OCI-LY3 (cell line): ENCODE measurements around the gene TSPAN7.

Experiments used
- H2AFZ ChIP-seq: fragments of 200-600, 300-600 bp; shearing (Covaris generic); 2 replicates; pipeline ENCODE4 v1.6.0; 2014; ENCODE audit warnings: antibody characterized with exemption, low read depth, low read length
- H3K27ac ChIP-seq: fragments of 200-600, 300-600 bp; sonication (generic); 2 replicates; pipeline ENCODE4 v1.5.1; 2014; ENCODE audit warnings: mild to moderate bottlenecking, low read length, moderate library complexity, mixed read lengths
- H3K27me3 ChIP-seq: fragments of 200-600, 300-600 bp; sonication (generic); 2 replicates; pipeline ENCODE4 v1.6.1; 2014; ENCODE audit warnings: low read depth, low read length, mixed read lengths
- H3K36me3 ChIP-seq: fragments of 200-600, 300-600 bp; sonication (generic); replicated peaks from 2 replicates; pipeline ENCODE3; 2014; ENCODE audit warnings: low read depth, low read length, mixed read lengths
- H3K4me1 ChIP-seq: fragments of 300-600, 200-600 bp; sonication (generic); 2 replicates; pipeline ENCODE4 v1.6.1; 2014; ENCODE audit warnings: low read length, mixed read lengths
- H3K4me2 ChIP-seq: fragments of 200-600, 300-600 bp; sonication (generic); 2 replicates; pipeline ENCODE4 v1.6.1; 2014; ENCODE audit warnings: low read length, mixed read lengths
- H3K4me3 ChIP-seq: fragments of 300-600, 200-600 bp; sonication (generic); 2 replicates; pipeline ENCODE4 v1.5.1; 2014; ENCODE audit warnings: antibody characterized with exemption, mild to moderate bottlenecking, low read length, moderate library complexity
- H3K79me2 ChIP-seq: fragments of 300-600, 200-600 bp; shearing (Covaris generic); 2 replicates; pipeline ENCODE4 v1.6.1; 2014; ENCODE audit warnings: mild to moderate bottlenecking, low read length, mixed read lengths
- H3K9ac ChIP-seq: fragments of 300-600, 200-600 bp; shearing (Covaris generic); 2 replicates; pipeline ENCODE4 v1.6.0; 2014; ENCODE audit warnings: mild to moderate bottlenecking, low read length, moderate library complexity
- H3K9me3 ChIP-seq: fragments of 200-600, 300-600 bp; shearing (Covaris generic); 2 replicates; pipeline ENCODE4 v1.6.1; 2014; ENCODE audit warnings: low read length, mixed read lengths; ENCODE audit not compliant: insufficient read depth
- H4K20me1 ChIP-seq: fragments of 200-600, 300-600 bp; sonication (generic); 2 replicates; pipeline ENCODE4 v1.6.1; 2016; ENCODE audit warnings: low read length, mixed read lengths; ENCODE audit not compliant: insufficient read depth
- CTCF ChIP-seq: fragments of 200-600, 300-600 bp; sonication (generic); IDR thresholded peaks from 2 replicates; pipeline ENCODE4 v1.5.1; 2014; ENCODE audit warnings: antibody characterized with exemption, low read length, low read depth
- EZH2phosphoT487 ChIP-seq: fragments of 200-600 bp; shearing (Covaris generic); IDR thresholded peaks from 2 replicates; pipeline ENCODE4 v1.6.1; 2018; ENCODE audit warnings: antibody characterized with exemption, mixed run types, low read depth

Gene TSPAN7

GRCh38 chrX:38628587-38628986 is 67.2 kb downstream of the TSPAN7 start:
- no peaks in the 10 kb centered on the region for H3K79me2 ChIP-seq

GRCh38 chrX:38632516-38632915 is 71.2 kb downstream of the TSPAN7 start:
- Histone ChIP-seq H3K9ac (no peak overlapping the region), H3K4me1 (no peaks in the 10 kb centered on the region), H3K9me3 (no peaks in the 10 kb centered on the region), H2AFZ (no peak overlapping the region), H4K20me1 (no peaks in the 10 kb centered on the region), H3K79me2 (no peaks in the 10 kb centered on the region), H3K27me3 (no peaks in the 10 kb centered on the region), H3K4me3 (no peak overlapping the region), H3K36me3 (no peaks in the 10 kb centered on the region), H3K4me2 (no peak overlapping the region), H3K27ac (no peak overlapping the region)
- TF ChIP-seq EZH2phosphoT487 (no peak), CTCF (no peak)

More at GRCh38 chrX:38628587-38628986, 67.2 kb downstream of the TSPAN7 start:
- H2AFZ ChIP-seq = no peak overlapping the region
- H3K4me3 ChIP-seq = no peak overlapping the region
- TF ChIP-seq CTCF = no peak
- H3K4me1 ChIP-seq = no peaks in the 10 kb centered on the region
- no peaks in the 10 kb centered on the region for H3K36me3 ChIP-seq
- H3K27me3 ChIP-seq = no peaks in the 10 kb centered on the region
- H3K4me2 ChIP-seq = no peak overlapping the region
- no peak overlapping the region for H3K27ac ChIP-seq
- H3K9me3 ChIP-seq = no peaks in the 10 kb centered on the region
- no peak overlapping the region for H3K9ac ChIP-seq
- no peaks in the 10 kb centered on the region for H4K20me1 ChIP-seq

- Histone ChIP-seq H3K4me1 (no peaks in the 10 kb centered on the region), H4K20me1 (no peaks in the 10 kb centered on the region), H3K9me3 (no peaks in the 10 kb centered on the region), H3K9ac (no peak overlapping the region), H3K27me3 (no peaks in the 10 kb centered on the region), H3K4me2 (no peak overlapping the region), H2AFZ (no peak overlapping the region), H3K79me2 (no peaks in the 10 kb centered on the region), H3K27ac (no peak overlapping the region), H3K4me3 (no peak overlapping the region), H3K36me3 (no peaks in the 10 kb centered on the region)
- TF ChIP-seq CTCF = no peak
- TF ChIP-seq EZH2phosphoT487 = no peak
Measured at GRCh38 chrX:38634665-38635064, 73.3 kb downstream of the TSPAN7 start.

GRCh38 chrX:38636949-38637819 is 75.8 kb downstream of the TSPAN7 start:
- Histone ChIP-seq H3K4me3 (no peak overlapping the region), H3K27ac (no peak overlapping the region), H3K79me2 (no peaks in the 10 kb centered on the region), H3K9ac (no peak overlapping the region), H3K27me3 (no peaks in the 10 kb centered on the region), H3K9me3 (no peaks in the 10 kb centered on the region), H3K4me1 (no peaks in the 10 kb centered on the region), H3K4me2 (no peak overlapping the region), H4K20me1 (no peaks in the 10 kb centered on the region), H3K36me3 (no peaks in the 10 kb centered on the region), H2AFZ (no peak overlapping the region)
- no peak for TF ChIP-seq EZH2phosphoT487
